Body of pancreas (tissue), 4 donors: Measurements from ENCODE around the gene RNF215. TPM values are rescaled to one million over a fixed set of nuclear protein-coding genes. Genes with fewer than 3 reads are reported as not detected.

Experiments
- ATAC-seq: fragments of 150-250 bp; one replicate; pipeline ENCODE4 v1.9.1; 2016
- DNase-seq, 4 donors: peaks; one replicate each; pipeline ENCODE4 v3.0.0-alpha.2; 2019
- H3K27ac ChIP-seq, 4 donors: fragments of 200-600 bp; sonication (generic); 1 replicate in 3 of 4; 2 replicates in 1 of 4; pipeline versions ENCODE4 v1.5.1 to v1.6.1; 2016 to 2019; ENCODE audit warnings: mild to moderate bottlenecking in 1 of 4, mixed read lengths in 1 of 4, moderate library complexity in 1 of 4
- H3K27me3 ChIP-seq, 2 donors: fragments of 200-600 bp; sonication (generic); one replicate each; pipeline ENCODE4 v1.6.0; 2016; ENCODE audit warnings: mild to moderate bottlenecking in 1 of 2
- H3K36me3 ChIP-seq, 2 donors: fragments of 200-600 bp; sonication (generic); replicated peaks in 1 of 2; 2 replicates each; pipeline ENCODE4 v1.5.1; 2016; ENCODE audit warnings: low read depth in 2 of 2; ENCODE audit not compliant: insufficient read depth in 1 of 2
- H3K4me1 ChIP-seq: fragments of 200-600 bp; sonication (generic); one replicate; pipeline ENCODE4 v1.6.0; 2016
- H3K4me3 ChIP-seq, 2 donors: fragments of 200-600 bp; sonication (generic); 1 replicate in 1 of 2; 2 replicates in 1 of 2; pipeline ENCODE4 v1.5.1; 2016 to 2019
- H3K9me3 ChIP-seq, 3 donors: fragments of 200-600 bp; sonication (generic); 1 replicate in 2 of 3; 2 replicates in 1 of 3; pipeline ENCODE4 v1.5.1; 2016
- POLR2A ChIP-seq, 3 donors: fragments of 450-650 bp; IDR thresholded peaks; one replicate each; pipeline ENCODE4 v1.6.1; 2016; ENCODE audit warnings: antibody characterized with exemption in 3 of 3, mild to moderate bottlenecking in 2 of 3
- WGBS, 2 donors: methylation state at CpG; one replicate each; pipeline ENCODE4 v1.1.5; 2017; 5-methylcytosine and 5-hydroxymethylcytosine counted together
- intact Hi-C: fragments of 100-400 bp; cut with DNase I; formaldehyde crosslinking; loops from one replicate; pipeline ENCODE4 v1.15.1; 2023
- total RNA-seq, 2 donors: library from RNA; depleted of rRNA; stranded (reverse); fragments of >200 nt; gene quantifications; one replicate each; pipeline ENCODE4 v1.1.0, GENCODE V29; 2016
- TF ChIP-seq, protein P1 (sequence below), 7 experiments: fragments of 450-650 bp in 4 of 7; fragments of 200-600 bp in 3 of 7; sonication (generic) in 3 of 7; IDR thresholded peaks; one replicate each; pipeline ENCODE4 v1.5.1; 2016 to 2019; ENCODE audit warnings: antibody characterized with exemption in 7 of 7

The RNF215 gene
- total RNA-seq, 2 donors from 2014 or later: 13.8 to 14.0 TPM

DNA sequence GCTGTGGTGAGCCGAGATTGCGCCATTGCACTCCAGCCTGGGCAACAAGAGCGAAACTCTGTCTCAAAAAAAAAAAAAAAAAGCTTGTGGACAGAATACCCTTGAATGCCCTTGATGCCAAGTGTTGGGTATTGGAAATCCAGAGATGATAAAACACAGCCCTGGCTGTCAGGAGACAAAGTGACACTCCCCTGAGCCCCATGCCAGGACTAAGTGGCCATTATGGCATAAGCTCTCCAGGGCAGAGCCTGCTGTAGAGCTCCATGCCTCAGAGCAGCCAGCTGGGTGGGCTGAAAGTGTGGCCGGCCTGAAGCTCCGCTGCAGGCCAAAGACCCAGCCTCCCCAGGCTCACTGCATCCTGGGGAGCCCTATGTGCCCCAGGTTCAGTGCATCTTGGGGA, 4.9 kb downstream of the RNF215 start:
- no peak for TF ChIP-seq POLR2A (IDR thresholded peaks at IDR 0.05)
- TF ChIP-seq, protein P1, sequence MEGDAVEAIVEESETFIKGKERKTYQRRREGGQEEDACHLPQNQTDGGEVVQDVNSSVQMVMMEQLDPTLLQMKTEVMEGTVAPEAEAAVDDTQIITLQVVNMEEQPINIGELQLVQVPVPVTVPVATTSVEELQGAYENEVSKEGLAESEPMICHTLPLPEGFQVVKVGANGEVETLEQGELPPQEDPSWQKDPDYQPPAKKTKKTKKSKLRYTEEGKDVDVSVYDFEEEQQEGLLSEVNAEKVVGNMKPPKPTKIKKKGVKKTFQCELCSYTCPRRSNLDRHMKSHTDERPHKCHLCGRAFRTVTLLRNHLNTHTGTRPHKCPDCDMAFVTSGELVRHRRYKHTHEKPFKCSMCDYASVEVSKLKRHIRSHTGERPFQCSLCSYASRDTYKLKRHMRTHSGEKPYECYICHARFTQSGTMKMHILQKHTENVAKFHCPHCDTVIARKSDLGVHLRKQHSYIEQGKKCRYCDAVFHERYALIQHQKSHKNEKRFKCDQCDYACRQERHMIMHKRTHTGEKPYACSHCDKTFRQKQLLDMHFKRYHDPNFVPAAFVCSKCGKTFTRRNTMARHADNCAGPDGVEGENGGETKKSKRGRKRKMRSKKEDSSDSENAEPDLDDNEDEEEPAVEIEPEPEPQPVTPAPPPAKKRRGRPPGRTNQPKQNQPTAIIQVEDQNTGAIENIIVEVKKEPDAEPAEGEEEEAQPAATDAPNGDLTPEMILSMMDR (IDR thresholded peaks at IDR 0.05): no peak
- no peaks in the 10 kb centered on the region for H3K9me3 ChIP-seq
- ATAC-seq (no peak), DNase-seq (no peak)
- H3K36me3 ChIP-seq: no peaks in the 10 kb centered on the region
- H3K4me1 ChIP-seq: peaks cover 11% of the 10 kb centered on the region
- intact Hi-C loops: loop anchor here (10.0 kb wide), 1 partner anchor 268 kb away; no protein-coding TSS in a partner anchor
- H3K4me3 ChIP-seq: no peak overlapping the region
- 89 to 95% methylated on average over 3 to 5 of the region's 5 CpGs for WGBS, 2 donors
- H3K27me3 ChIP-seq: no peaks in the 10 kb centered on the region
- no peak overlapping the region for H3K27ac ChIP-seq

DNA sequence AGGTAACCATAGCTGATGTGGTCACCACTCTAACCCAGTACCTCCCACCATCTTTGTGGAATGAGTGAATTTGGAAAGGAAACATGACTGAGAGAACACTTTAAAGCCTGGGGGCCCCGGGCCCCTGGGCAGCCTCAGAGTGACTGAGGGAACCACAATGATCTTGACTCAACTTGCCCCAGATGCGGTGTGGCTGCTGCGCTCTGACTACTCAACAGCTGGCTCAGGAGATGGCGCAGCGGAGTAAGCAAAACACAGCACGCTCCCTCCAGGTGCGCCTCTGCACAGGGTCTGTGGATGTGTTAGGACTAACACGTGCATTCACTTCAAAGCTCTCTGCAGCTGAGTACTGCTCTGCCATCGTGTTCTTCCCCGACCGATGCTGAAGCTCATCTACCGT, 5.9 kb downstream of the RNF215 start:
- TF ChIP-seq, protein P1 (IDR thresholded peaks at IDR 0.05): no peak
- TF ChIP-seq POLR2A (IDR thresholded peaks at IDR 0.05): no peak
- H3K27me3 ChIP-seq: no peaks in the 10 kb centered on the region
- no peaks in the 10 kb centered on the region for H3K9me3 ChIP-seq
- H3K4me1 ChIP-seq: peaks cover 6% of the 10 kb centered on the region
- DNase-seq: no peak
- ATAC-seq: no peak
- no peaks in the 10 kb centered on the region for H3K36me3 ChIP-seq
- no peak overlapping the region for H3K4me3 ChIP-seq
- WGBS, 2 donors: 90 to 98% methylated on average over 11 of the region's 12 CpGs
- H3K27ac ChIP-seq: no peak overlapping the region
- intact Hi-C loops: loop anchor here (10.0 kb wide), 1 partner anchor 266 kb away; no protein-coding TSS in a partner anchor

DNA sequence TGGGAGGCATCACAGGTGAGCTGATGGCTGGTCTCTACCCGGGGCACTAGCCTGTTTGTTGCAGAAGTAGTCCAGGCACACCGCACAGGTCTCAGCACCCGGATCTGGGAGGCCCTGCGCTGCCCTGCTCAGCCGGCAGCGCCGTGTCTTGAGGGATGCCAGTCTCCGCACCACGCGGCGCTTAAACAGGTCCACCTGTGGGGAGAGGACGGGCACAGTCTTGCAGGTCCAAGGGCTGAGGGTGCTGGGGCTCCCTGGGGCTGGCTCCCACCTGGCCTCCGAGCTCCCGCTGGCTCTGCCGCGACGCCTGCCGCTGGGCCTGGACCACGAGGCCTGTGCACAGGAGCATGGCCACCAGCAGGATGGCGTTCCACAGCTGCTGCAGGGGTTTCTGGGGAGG, 7.2 kb downstream of the RNF215 start:
- no peak for TF ChIP-seq POLR2A (IDR thresholded peaks at IDR 0.05)
- TF ChIP-seq, protein P1 (IDR thresholded peaks at IDR 0.05): no peak
- Histone ChIP-seq H3K9me3 (no peaks in the 10 kb centered on the region), H3K4me3 (no peak overlapping the region), H3K27me3 (no peaks in the 10 kb centered on the region), H3K36me3 (no peaks in the 10 kb centered on the region), H3K4me1 (no peaks in the 10 kb centered on the region), H3K27ac (no peak overlapping the region)
- no peak for ATAC-seq
- intact Hi-C loops: loop anchor here (10.0 kb wide), 1 partner anchor 265 kb away; no protein-coding TSS in a partner anchor
- WGBS, 2 donors: 60% methylated on average over 1 of the region's 20 CpGs; no CpG with 5 or more reads in 1 of the 2 donors
- no peak for DNase-seq

DNA sequence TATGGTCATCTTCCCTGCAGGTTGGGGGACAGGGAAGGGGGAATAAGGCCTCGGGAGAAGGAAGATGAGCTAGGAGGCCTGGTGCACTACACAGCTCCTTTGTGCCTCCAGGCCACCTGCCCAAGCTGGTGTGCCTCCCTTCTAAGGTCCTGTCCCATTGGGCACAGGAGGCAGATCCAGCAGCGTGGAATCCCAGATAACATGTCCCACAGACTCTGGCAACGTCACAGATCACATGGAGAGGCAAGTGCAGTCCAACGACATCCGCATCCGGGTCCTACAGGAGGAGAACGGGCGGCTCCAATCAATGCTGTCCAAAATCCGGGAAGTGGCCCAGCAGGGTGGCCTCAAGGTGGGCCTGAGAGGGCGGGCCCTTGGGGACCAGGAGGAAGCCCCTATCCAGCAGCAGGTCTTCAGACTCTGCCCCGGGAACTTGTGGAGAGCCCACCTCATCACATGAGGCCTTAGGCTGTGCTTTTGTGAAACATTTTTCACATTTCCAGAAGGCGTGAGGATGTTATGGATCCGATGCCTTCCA, 11.8 kb downstream of the RNF215 start:
- DNase-seq (no peak), ATAC-seq (no peak)
- Histone ChIP-seq H3K27me3 (no peaks in the 10 kb centered on the region), H3K4me3 (no peak overlapping the region), H3K9me3 (no peaks in the 10 kb centered on the region), H3K4me1 (no peaks in the 10 kb centered on the region), H3K36me3 (no peaks in the 10 kb centered on the region), H3K27ac (no peak overlapping the region)
- intact Hi-C loops: no loop called here
- TF ChIP-seq POLR2A (IDR thresholded peaks at IDR 0.05): no peak
- TF ChIP-seq, protein P1 (IDR thresholded peaks at IDR 0.05): no peak
- 94% methylated on average over 12 to 13 of the region's 13 CpGs for WGBS, 2 donors
